Hepatocyte (in vitro differentiated cells): ENCODE results near the gene ADGRA1.

Source experiments
- EZH2 ChIP-seq: fragments of 200-600 bp; sonication (generic); IDR thresholded peaks from 2 replicates; pipeline ENCODE4 v1.6.1; 2016; ENCODE audit warnings: antibody characterized with exemption, mild to moderate bottlenecking, borderline replicate concordance
- EZH2phosphoT487 ChIP-seq: fragments of 200-600 bp; sonication (generic); IDR thresholded peaks from one replicate; pipeline ENCODE4 v1.6.1; 2018; ENCODE audit warnings: antibody characterized with exemption, mild to moderate bottlenecking, low read depth, moderate library complexity; ENCODE audit not compliant: unreplicated experiment, severe bottlenecking
- TF ChIP-seq, protein P1 (sequence below): fragments of 200-600 bp; sonication (generic); IDR thresholded peaks from 2 replicates; pipeline ENCODE4 v1.5.1; 2016; ENCODE audit warnings: antibody characterized with exemption, mild to moderate bottlenecking; ENCODE audit not compliant: poor library complexity

DNA sequence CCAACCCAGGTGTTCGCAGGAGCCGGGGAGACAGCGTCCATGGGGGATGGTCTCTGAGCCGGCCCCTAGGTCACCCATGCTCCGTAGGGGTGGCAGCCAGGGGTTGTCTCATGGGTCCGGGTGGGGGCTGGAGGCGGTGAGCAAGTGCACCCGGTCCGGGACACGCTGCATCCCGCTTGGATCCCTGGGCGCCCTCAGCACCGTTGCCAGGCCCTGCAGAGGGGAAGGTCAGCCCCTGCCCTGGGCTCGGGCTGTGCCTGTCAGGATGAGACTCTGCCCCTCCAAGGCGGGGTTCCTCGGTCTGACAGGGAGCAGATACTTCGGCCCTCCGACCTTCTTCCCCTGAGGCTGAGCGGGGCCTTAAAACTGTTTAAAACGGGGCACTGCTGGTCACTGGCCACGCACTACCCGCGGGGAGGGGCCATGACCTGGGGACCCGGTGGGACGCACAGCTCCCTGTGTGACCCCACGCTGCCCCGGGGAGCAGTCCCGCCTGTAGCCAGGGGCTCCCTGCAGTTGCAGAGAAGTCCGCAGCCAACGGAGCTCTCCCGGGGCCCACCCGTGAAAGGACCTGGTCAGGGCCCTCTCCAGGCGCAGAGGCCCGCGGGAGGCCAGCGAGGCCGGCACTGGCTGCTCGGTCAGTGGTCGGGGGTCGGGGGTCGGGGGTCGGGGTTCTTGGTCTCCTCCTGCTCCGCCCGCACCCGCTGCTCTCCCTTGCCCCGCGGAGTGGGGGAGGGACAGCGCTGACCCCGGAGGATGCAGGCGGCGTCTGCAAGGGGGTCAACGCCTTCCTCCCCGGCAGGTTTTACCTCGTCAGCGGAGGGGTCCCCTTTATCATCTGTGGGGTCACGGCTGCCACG is 38.9 kb downstream of the ADGRA1 start:
- TF ChIP-seq EZH2phosphoT487 (no peak), EZH2 (no peak)
- TF ChIP-seq, protein P1, sequence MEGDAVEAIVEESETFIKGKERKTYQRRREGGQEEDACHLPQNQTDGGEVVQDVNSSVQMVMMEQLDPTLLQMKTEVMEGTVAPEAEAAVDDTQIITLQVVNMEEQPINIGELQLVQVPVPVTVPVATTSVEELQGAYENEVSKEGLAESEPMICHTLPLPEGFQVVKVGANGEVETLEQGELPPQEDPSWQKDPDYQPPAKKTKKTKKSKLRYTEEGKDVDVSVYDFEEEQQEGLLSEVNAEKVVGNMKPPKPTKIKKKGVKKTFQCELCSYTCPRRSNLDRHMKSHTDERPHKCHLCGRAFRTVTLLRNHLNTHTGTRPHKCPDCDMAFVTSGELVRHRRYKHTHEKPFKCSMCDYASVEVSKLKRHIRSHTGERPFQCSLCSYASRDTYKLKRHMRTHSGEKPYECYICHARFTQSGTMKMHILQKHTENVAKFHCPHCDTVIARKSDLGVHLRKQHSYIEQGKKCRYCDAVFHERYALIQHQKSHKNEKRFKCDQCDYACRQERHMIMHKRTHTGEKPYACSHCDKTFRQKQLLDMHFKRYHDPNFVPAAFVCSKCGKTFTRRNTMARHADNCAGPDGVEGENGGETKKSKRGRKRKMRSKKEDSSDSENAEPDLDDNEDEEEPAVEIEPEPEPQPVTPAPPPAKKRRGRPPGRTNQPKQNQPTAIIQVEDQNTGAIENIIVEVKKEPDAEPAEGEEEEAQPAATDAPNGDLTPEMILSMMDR, result no peak
